ENCODE results near the gene NYAP2.

- no peak for TF ChIP-seq CTCF (IDR thresholded peaks at IDR 0.05)
- no peak for TF ChIP-seq POLR2A (IDR thresholded peaks at IDR 0.05)
Measured at GRCh38 chr2:225454412-225454811, 54.9 kb downstream of the NYAP2 start.
